HG03460 (cell line): ENCODE measurements around the gene RSAD2.
A peak's percentile ranks its signal among the peaks of the same experiment; 100 is the strongest.
"Not testable (repeated sequence)": the region's sequence is repeated elsewhere in the genome, so short reads cannot be mapped to it uniquely, and the experiment has no call there.

Experiments used
- ATAC-seq: cut with Tn5 transposase; IDR thresholded peaks from one replicate; pipeline ENCODE4 v1.9.1; 2021; ENCODE audit not compliant: unreplicated experiment

Gene RSAD2

GRCh38 chr2:6896930-6897759 is 19.6 kb downstream of the RSAD2 start:
- ATAC-seq, result no peak

DNA sequence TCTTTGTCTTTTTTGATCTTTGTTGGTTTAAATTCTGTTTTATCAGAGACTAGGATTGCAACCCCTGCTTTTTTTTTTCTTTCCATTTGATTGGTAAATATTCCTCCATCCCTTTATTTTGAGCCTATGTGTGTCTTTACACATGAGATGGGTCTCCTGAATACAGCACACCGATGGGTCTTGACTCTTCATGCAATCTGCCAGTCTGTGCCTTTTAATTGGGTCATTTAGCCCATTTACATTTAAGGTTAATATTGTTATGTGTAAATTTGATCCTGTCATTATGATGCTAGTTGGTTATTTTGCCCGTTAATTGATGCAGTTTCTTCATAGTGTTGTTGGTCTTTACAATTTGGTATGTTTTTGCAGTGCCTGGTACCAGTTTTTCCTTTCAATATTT is 25.0 kb downstream of the RSAD2 start:
- ATAC-seq, result not testable (repeated sequence)

GRCh38 chr2:6905668-6906067 is 28.1 kb downstream of the RSAD2 start:
- ATAC-seq, result no peak

GRCh38 chr2:6906165-6906741 is 28.7 kb downstream of the RSAD2 start:
- ATAC-seq, result no peak

- ATAC-seq, result no peak
Observed at GRCh38 chr2:6908291-6908690, 30.7 kb downstream of the RSAD2 start.

- ATAC-seq, result peak; percentile 98
Observed at GRCh38 chr2:6909431-6910385, 32.1 kb downstream of the RSAD2 start.

GRCh38 chr2:6911721-6912120 is 34.1 kb downstream of the RSAD2 start:
- ATAC-seq, result no peak

- ATAC-seq, result no peak
Observed at GRCh38 chr2:6913415-6914157, 36.0 kb downstream of the RSAD2 start.

DNA sequence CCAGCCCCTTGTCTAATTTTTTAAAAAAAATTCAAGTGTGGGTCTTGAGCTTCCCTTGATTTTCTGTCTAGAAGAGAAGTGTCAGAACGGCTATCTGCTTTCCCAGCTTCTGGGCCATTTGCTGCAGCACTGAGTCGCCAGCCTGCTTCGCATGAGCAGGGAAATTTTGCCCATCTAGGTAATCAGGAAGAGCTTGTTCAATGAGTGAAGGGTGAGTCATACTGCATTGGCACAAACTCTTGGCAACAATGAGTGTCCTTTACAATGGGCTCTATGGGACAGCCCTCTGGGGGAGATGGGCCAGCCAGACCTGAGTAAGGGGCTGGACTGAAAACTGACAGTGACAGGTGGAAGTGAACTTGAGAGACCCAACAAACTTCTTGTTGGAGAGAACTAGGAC is 37.3 kb downstream of the RSAD2 start:
- ATAC-seq, result no peak

DNA sequence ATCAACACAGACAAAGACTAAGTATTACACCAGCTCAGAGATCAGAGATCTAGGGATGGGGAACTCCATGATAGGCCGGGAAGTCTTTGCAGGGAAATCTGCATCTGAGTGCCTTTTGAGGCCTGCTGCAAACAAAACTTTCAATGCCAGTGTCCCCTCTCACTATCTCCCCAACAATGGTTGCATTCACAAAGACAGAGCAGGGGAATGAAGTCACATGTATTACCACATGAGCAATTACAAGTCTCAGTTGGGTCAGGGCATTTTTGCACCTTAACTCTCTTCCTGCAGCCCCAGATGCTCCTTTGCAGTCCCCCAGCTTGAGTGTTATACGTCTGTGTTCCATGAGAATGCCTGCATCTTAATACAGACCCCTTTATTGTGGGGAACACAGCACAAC is 37.8 kb downstream of the RSAD2 start:
- ATAC-seq, result no peak

DNA sequence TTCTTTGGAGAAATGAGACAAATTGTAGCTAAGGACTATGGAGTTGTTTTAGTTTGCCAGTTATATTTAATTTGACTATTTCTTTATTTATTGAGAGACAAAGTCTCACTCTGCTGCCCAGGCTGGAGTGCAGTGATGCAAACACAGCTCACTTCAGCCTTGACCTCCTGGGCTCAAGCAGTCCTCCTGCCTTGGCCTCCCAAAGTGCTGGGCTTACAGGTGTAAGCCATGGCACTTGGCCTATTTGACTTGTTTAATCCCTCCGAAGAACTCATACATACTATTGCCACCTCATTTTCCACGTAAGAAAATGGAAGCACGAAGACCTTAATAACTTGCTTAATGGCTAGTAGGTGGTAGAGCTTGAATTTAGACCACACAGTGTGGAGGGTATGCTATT is 38.6 kb downstream of the RSAD2 start:
- ATAC-seq, result no peak

- ATAC-seq, result no peak
Observed at GRCh38 chr2:6916736-6917070, 39.1 kb downstream of the RSAD2 start.

GRCh38 chr2:6917071-6917760 is 39.6 kb downstream of the RSAD2 start, which contains the start of gene RNF144A:
Gene RNF144A (plus strand): TSS chr2:6917412. CDS start chr2:6996927, 79,515 bp downstream.
- peak; percentile 80 for ATAC-seq

- peak; percentile 29 for ATAC-seq
Observed at GRCh38 chr2:6917761-6918421, 40.3 kb downstream of the RSAD2 start.

- no peak for ATAC-seq
Observed at GRCh38 chr2:6919901-6920742, 42.5 kb downstream of the RSAD2 start.

DNA sequence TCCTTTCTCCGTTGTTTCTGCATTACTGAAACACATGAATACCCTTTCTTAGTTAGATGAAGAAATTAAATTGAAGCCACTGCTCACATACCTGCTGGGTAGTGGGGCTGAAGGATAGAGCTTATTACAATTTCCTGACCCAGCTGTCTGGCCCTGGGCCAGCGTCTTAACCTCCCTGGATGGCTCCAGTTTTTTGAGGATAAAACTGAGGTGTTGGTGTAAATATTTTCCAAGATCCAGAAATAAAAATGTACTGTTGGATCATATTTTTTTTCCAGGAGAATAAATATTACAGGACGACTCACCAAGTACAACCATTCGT is 43.1 kb downstream of the RSAD2 start:
- no peak for ATAC-seq

DNA sequence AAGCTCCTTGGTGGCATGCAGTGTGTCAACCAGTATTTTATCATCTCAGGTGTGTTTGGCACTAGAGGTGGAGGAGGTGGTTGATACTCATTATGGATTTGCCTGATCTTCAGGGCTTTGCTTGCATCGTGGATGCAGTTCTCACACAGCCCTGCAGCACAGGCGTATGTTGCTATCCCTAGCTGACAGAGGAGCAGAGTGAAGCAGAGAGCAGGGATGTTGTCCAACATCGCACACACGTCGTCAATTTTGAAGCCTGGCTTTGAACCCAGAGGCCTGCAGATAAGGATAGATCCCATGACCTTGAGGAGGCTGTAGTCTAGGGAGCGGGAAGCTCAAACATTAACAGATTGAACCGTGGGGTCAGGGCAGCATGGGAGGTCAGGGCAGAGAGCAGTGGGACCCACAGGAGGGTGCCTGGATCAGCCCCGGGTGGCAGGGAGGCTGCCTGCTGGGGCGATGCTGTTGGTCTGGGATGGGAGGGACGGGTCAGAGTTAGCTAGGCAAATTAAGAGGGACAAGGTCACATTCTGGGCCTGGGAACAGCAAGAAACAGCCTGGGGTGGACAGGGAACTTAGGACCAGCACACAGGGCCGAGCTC is 43.8 kb downstream of the RSAD2 start:
- ATAC-seq, result no peak

GRCh38 chr2:6922201-6922656 is 44.7 kb downstream of the RSAD2 start:
- no peak for ATAC-seq
